Measurements from ENCODE around the gene FBXO41.

FBXO41 gene

DNA sequence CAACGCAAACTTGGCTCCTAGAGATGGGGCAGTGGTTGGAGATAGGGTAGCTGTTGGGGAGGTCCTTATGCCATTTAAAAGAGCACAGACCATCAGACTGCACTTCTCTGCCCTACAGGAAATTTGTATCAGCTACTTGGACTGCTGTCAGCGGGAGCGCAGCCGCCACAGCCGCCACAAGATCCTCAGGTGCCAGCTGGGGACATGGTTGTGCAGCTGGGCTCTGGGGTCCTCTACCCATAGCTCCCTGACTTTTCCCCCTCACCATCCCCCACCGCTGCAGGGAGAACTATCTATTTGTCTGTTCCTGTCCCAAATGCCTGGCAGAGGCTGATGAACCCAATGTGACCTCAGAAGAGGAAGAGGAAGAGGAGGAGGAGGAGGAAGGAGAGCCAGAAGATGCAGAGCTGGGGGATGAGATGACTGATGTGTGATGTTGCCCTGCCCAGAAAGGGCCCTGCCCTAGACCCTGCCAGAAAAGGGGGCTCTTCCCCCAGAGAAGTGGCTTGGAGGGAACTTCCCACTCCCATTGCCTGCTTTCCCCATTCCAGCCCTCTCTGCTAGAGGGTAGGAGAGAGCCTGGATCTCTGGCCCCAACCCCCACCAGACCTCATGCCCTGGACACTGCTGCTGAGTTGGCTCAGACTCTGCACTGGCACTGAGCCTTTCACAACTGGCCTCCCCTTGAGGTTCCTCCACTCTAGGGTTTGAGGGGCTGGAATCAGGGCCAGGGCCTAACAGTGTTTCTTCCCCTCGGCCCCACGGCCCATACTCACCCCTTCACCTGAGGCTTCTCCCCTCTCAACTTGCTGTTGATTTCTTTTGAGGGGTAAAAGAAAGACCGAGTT is 58.5 kb downstream of the FBXO41 start:
- TF ChIP-seq, protein P1, sequence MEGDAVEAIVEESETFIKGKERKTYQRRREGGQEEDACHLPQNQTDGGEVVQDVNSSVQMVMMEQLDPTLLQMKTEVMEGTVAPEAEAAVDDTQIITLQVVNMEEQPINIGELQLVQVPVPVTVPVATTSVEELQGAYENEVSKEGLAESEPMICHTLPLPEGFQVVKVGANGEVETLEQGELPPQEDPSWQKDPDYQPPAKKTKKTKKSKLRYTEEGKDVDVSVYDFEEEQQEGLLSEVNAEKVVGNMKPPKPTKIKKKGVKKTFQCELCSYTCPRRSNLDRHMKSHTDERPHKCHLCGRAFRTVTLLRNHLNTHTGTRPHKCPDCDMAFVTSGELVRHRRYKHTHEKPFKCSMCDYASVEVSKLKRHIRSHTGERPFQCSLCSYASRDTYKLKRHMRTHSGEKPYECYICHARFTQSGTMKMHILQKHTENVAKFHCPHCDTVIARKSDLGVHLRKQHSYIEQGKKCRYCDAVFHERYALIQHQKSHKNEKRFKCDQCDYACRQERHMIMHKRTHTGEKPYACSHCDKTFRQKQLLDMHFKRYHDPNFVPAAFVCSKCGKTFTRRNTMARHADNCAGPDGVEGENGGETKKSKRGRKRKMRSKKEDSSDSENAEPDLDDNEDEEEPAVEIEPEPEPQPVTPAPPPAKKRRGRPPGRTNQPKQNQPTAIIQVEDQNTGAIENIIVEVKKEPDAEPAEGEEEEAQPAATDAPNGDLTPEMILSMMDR (conservative IDR thresholded peaks at IDR 0.05) = no peak
- no peak for TF ChIP-seq ZFX (IDR thresholded peaks at IDR 0.05)
- H3K27ac ChIP-seq = no peak overlapping the region

DNA sequence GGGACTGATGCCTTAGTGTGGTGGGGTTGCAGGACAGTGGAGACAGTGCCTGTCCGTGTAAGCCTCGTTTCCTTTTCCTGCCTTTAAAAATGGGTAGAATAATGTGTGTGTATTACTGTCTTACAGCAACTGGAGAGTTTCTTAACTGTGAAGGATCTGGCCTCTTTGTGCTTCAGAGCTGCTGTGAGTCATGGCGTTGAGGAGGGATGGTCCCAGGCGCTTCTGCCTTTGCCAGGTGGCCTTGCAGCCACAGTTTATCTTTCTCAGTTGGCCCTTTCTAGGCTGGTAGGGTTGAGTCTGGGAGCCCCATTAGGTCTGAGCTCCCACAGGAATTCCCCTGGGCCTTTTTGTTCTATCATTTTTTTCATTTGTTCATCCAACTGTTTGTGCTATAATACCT is 60.5 kb downstream of the FBXO41 start:
- TF ChIP-seq ZFX (IDR thresholded peaks at IDR 0.05) = no peak
- TF ChIP-seq, protein P1 (conservative IDR thresholded peaks at IDR 0.05) = no peak
- H3K27ac ChIP-seq = no peak overlapping the region

DNA sequence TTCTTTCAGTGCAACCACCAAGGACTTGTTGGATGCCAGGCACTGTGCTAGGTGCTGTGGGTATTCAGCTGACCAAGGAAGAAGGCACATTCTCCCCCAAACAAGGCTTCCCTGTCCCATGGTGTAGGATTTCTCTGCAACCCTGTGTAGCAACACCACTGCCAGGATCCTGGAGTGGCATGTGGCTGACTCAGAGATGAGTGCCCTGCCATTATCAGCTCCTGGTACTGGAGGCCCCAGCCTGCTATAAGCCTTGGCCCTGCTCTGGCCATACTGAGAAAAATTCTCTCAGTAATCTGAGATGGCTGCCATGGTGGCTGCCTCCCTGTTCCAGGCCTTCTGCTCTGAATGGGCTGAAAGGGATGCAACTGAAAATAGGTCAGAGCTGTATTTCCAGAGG is 66.0 kb downstream of the FBXO41 start:
- TF ChIP-seq, protein P1 (conservative IDR thresholded peaks at IDR 0.05) = no peak
- TF ChIP-seq ZFX (IDR thresholded peaks at IDR 0.05) = no peak
- no peak overlapping the region for H3K27ac ChIP-seq

GRCh38 chr2:73217826-73218225 is 66.5 kb downstream of the FBXO41 start:
- H3K27ac ChIP-seq = no peak overlapping the region
- TF ChIP-seq ZFX (IDR thresholded peaks at IDR 0.05) = no peak
- TF ChIP-seq, protein P1 (conservative IDR thresholded peaks at IDR 0.05) = no peak

GRCh38 chr2:73217160-73217559 is 67.1 kb downstream of the FBXO41 start:
- no peak overlapping the region for H3K27ac ChIP-seq
- TF ChIP-seq ZFX (IDR thresholded peaks at IDR 0.05) = no peak
- TF ChIP-seq, protein P1 (conservative IDR thresholded peaks at IDR 0.05) = no peak

- TF ChIP-seq, protein P1 (conservative IDR thresholded peaks at IDR 0.05) = no peak
- no peak for TF ChIP-seq ZFX (IDR thresholded peaks at IDR 0.05)
- no peak overlapping the region for H3K27ac ChIP-seq
Measured at GRCh38 chr2:73215254-73215653, 69.0 kb downstream of the FBXO41 start.

- H3K27ac ChIP-seq = peak within 1 kb of the TSS; percentile 59
- TF ChIP-seq, protein P1 (conservative IDR thresholded peaks at IDR 0.05) = no peak
- peak; percentile 49 for TF ChIP-seq ZFX (IDR thresholded peaks at IDR 0.05)
Measured at GRCh38 chr2:73214120-73215035, 69.9 kb downstream of the FBXO41 start, which contains the start of gene SMYD5. SMYD5 (plus strand) TSS chr2:73214245; CDS start chr2:73214267, 22 bp downstream.
